Fibroblast of peridontal ligament (primary cell): Measurements from ENCODE around the gene B4GALT1.
"Not testable (repeated sequence)": the region's sequence is repeated elsewhere in the genome, so short reads cannot be mapped to it uniquely, and the experiment has no call there.

Source experiments
- DNase-seq: peaks from one replicate; pipeline ENCODE4 v3.0.0-alpha.2; 2010; ENCODE audit errors: extremely low read depth

The B4GALT1 gene

DNA sequence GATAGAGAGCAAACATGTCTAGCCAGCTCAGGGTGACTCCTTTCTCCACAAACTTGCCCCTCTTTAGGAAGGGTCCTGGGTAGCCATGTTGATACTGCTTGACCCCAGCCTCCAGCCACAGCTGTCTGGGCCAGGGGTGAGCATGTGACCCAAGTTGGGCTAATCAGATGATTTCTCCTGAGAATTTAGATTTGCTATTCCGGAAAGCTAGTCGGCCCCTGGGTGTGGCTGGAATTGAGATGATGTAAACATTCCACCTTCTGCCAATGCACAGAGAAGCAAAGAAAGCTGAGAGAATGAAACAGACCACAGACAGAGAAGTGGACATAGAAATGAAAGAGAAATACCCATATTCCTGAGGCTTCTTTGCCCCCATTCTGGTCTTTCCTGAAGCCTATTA lies 17.8 kb upstream of the B4GALT1 start:
- peak; percentile 76 for DNase-seq

DNA sequence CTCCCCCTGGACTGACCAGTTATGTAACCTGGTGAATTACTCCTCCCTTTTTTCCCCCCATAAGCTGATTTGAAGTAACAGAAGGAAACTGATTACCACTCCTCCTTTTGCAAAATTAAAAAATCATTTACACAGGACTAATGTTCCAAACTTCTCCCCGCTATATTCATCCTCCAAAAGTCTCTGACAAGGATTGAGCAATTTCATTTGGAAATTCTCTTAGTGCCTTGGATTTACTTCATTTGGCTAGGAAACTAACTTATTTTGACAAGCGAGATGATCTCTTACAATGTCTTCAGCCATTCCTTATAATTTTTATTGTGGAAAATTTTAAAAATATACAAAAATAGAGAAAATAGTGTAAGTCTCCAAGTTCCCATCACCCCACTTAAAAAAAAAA lies 15.4 kb upstream of the B4GALT1 start:
- no peak for DNase-seq

DNA sequence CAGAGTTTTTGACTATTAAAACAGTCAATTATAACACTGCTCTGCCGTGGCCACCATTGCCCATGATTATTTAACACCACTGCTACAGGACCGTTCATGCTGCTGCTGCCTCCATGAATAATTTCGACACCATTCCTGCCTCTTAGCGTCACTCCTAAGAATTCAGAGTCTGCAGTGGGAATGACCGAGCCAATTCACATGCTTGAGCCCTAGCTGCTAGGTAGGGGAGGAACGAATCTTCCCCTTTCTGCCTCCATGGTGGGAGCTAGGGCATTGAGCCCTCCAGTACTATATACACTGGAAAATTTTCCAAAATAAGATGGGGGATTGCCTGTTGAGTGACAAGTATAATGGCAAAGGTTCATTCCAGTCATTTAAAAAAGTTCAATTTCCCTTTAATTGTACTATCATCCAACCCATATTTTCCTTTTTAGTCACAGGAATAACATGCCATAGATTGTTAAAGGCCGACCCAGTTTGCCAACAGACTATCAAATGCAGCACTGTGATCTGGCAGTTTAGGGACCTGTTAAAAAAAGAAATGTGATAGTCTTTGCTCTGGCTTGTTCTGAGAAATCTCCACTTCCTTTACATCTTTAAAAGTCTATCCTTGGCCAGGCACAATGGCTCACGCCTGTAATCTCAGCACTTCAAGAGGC lies 13.5 kb upstream of the B4GALT1 start:
- DNase-seq, result peak; percentile 81

DNA sequence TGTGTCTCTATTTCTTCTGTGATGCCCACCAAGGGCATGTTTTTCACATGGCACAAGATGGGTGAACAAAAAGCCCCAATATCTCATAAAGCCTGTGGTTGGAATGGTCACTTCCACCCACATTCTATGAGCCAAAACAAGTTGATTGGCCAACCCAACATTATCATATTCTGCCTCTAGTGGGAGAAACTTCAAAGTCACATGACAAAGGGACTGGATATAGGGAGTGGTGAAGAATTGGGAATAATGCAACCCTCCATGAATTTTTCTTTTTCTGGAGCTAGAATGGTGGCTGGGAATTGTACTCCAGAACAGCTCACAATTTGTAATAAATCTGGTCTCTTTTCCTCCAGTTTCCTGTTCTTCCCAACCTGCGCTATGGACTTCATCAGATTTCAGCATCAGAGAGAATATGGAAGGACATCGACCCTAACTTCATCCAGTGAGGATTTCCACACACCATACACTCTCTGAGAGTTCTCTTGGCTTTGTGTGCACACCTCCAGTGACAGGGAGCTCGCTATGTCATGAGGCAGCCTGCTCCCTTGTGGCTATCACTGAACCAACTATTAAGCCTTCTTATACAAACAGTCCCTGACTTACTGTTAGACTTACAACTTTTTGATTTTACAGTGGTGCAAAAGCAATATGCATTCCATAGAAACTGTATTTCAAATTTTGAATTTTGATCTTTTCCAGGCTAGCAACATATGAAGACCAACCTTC lies 12.0 kb upstream of the B4GALT1 start:
- no peak for DNase-seq

DNA sequence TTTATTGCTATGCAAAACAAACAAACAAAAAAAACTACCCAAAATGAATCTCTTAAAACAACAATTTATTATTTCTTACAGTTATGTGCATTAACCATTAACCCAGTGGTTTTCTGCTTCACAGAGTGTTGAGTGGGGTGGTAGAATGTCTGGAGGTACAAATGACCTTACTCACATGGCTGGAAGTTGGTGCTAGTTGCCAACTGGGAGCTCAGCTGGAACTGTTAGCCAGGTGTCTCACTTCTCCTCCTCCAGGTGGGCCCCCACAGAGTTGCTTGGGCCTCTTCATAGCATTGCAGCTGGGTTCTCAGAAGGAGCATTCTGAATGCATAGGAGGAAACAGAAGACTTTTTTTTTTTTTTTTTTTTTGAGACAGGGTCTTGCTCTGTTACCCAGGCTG lies 10.5 kb upstream of the B4GALT1 start:
- no peak for DNase-seq

DNA sequence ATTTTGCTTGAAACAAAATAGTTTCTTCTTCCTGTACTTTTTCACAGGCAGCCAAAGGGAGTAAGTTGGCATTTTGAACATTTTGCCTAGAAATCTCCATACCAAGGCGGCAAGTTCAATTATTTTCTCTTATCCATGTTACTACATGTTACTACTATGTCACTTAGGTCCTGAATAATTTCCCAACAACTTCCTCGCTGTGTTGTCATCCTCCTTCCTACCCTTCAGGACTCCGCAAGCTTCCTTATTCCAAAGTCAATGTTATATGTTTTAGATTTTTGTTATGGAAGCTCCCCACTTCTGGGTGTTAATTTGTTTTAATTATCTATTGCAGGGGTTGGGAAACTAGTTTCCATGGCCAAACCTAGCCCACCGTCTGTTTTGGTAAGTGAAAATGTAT lies 9.9 kb upstream of the B4GALT1 start:
- DNase-seq, result no peak

DNA sequence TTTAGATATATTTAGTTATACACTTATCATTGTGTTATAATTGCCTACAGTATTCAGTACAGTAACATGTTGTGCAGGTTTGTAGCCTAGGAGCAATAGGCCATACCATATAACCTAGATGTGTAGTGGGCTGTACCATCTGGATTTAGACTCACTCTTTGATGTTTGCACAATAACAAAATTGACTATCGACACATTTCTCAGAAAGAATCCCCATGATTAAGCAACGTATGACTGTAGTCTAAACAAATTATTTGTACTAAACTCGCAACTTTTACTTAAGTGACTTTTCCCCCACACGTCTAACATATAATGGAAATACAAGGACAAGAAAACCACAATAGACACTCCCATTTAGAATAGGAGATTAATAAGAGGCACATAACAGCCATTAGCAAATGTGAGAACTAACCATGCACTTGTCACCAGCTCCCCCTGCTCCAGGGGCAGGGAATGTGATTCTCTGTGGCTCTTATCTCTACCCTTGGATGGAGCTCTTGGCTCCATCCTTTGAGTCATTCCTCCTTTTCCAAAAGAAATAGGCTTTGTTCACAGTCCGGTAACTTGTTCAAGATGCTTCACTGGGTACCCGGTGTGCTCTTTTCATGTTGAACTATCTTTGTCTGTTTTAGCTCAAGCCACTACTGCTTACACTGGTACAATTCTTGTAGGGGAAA lies 8.7 kb upstream of the B4GALT1 start:
- DNase-seq, result no peak

DNA sequence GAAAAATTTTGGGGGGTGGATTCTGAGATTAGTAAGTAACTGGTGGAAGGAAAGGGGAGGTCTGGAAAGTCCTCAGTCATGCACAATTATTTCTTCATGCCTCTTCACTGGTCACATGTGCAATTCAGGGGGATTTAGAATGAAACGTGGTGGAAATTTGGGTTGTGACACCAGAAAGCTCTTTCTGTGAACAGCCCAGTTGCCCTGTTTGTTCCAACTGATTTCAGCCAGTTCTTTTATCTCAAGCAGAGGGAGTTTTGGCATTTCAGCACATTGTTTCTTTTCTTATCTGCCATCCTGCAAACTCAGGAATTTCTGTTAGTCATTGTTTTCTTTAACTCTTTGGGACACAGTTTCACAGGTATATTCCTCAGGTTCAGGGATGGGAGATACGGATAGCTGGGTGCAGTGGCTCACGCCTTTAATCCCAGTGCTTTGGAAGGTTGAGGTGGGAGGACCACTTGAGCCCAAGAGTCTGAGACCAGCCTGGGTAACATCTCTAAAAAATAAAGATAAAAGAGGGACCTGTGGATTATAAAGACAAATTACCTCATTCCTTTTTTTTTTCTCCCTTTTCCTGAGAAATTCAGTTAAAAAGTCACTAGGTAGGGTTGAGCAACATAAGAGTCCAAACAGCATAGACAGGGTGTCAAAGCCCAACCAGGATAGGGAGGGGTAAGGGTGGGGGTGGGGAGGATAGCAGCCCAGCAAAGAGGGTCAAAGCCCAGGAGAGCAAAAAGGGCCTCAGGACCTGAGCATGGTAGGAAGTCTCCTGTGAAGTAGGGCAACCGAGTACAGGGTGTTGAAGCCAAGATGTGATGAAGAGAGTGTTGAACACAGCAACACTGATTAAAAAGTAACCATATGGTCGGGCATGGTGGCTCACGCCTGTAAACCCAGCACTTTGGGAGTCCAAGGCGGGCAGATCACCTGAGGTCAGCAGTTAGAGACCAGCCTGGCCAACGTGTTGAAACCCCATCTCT lies 5.4 kb upstream of the B4GALT1 start:
- DNase-seq, result no peak

DNA sequence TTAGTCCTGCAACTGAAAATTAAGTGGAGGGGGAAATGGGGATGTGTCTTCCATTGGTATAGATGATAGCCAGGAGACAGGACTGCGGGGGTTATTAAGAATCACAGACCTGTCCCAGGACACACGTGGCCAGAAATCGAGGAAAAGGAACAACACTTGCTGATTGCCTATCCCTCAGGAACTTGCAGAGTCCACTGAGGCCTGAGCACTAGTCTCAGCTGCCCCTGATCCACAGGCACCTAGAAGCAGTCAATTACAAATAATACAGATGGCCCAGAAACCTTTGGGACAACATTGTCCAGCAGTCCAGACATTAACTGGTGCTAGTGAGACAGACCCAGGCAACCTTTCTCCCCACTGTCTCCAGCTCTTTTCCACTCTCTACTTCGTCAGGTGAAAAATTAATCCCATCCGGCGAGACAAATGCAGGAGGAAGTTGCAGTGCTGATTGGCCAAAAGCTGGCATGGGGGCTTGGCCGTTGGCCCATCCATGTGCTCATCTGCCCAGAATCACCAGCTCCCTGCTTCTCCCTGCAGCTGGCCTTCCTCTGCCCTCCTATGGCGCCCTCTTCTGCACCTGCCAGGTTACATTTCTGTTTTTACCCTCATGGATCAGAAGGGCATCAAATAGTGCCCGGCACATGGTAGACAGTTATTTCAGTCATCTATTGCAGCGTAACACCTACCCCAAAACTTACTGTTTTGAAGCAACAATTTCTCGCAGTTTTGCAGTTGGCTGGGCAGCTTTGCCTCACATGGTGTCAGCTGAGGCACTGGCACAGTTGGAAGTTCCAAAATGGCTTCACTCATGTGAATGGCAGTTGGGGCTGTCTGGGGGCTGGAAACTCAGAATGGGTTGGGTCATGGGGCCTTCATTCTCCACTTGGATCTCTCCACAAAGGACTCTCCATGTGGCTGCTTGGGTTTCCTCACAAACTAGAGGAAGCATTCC lies 3.6 kb upstream of the B4GALT1 start:
- DNase-seq, result no peak

DNA sequence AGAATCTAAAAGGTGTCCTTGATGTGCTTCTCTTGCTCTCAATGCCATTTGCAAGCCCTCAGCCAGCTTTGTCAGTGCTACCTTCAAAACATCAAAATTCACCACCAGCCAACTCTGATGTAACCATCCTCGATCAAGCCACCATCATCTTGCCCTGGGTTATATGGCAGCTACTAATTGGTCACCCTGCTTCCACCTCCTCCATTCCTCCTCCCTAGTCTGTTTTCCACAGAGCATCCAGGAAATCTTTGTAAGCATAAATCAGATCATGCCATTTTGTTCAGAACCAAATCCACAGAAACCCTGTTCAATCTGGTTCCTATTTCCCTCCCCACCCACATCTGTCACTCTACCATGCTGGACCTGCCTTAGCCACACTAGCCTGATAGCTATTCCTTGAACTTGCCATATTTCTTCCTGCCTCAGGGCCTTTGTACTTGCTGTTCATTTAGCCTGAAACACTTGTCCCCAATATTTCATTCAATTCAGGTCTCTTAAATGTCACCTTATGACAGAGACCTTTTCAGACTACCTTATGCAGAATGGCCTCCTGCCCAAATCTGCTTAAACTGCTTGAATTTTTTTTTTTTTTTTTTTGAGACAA lies 1.9 kb upstream of the B4GALT1 start:
- DNase-seq, result no peak

DNA sequence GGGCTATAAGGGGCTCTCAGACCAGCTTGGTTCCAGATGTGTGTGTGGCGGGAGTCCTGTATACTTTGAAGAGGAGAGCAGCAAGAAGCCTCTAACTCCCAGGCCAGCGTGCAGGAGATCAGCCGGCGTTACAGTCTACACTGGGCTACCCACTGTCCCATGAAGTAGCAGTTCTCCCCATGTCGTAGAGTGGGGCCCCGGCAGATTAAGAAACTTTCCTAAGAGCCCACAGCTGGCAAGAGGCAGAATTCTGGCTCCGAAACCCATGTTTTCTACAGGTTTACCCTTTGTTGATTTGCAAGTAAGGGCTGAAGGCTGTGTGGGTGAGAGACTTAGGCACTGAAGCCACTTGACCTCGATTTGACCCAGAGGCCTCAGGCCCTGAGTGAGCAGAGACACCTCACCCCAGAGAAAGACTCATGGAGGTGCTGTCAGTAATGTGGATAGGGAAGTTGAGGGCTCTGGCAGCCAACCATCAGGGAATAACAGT lies 881 bp upstream of the B4GALT1 start:
- no peak for DNase-seq

DNA sequence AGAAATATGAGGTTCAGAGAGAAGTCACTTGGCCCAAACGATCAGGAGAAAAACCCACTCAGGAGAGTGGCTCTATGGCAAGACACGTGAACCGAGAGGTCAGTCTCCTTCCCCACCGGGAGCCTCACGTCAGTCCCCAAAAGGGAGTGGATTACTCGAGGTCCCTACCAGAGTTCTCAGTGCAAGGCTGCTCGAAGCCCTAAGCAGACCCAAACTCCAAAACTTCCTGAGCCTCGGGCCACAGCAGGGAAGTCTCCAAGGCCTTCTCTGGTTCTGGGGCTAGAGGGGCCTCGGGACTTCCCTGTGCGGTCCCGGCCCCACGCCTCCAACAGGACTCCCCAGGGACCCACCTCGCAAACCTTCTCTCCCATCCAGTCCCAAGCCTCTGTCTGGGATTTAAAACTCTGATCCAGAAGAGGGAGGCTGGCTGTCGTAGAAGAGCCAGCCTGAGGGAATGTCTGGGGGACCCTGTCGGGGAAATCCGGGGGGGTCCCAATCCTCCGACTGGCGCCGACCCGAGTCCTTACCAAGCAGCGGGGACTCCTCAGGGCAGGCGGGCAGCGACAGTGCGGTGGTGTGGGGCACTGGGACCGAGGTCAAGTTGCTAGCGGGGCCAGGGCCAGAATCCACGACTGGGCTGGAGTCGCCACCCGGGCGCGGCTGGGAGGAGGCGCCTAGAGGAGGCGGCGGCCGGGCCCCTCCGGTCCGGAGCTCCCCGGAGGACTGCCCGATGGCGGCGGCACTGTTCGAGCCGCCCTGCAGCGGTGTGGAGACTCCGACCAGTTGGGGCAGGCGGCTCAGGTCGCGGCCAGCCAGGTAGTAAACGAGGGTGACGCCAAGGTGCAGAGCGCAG lies 679 bp downstream of the B4GALT1 start:
- DNase-seq, result no peak

DNA sequence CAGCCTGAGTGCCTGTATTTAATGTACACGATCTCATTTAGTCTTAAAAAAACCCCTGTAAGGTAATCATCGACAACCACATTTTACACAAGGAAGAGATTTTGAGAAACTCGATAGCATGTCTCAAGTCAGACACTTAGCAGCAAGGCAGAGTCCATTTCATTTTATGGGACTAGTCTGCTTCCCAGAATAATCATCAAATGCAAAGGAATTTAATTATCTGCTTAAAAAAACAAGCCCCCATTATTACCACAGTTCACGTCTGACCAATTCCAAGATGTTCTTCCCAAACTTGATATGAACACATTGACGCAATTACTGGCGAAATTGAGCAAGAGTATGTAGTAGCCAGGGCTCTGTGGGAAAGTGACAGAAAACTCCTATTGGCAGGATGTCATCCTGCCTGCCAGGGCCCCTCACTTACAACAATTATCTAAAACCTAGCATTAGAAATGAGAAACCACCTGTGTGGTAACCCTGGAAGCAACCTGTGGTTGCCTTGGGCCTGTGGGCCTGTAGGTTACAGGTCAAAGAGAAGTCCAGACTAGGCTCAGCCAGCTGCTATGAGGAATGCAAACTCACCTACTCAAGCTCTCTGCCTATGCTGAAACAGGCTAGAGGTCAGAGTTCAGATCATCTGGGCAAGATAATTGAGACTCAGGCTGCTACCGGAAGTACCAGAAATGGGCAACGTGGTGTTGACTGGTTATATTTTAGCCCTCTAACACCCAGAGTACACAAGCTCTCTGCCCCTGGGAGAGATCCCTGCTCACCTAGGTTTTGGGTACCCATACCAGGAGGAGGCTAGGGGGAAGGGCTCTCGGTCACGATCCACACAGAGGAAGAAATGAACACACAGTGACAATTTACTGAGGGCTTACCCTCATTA lies 1.6 kb downstream of the B4GALT1 start:
- peak; percentile 96 for DNase-seq

DNA sequence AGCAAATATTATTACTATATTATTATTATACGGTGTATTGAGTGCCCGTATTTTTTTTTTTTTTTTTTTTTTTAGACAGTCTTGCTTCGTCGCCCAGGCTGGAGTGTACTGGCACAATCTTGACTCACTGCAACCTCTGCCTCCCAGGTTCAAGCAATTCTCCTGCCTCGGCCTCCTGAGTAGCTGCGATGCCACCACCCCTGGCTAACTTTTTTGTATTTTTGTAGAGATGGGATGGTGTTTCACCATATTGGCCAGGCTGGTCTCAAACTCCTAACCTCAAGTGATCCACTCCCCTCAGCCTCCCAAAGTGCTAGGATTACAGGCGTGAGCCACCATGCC lies 2.2 kb downstream of the B4GALT1 start:
- not testable (repeated sequence) for DNase-seq

DNA sequence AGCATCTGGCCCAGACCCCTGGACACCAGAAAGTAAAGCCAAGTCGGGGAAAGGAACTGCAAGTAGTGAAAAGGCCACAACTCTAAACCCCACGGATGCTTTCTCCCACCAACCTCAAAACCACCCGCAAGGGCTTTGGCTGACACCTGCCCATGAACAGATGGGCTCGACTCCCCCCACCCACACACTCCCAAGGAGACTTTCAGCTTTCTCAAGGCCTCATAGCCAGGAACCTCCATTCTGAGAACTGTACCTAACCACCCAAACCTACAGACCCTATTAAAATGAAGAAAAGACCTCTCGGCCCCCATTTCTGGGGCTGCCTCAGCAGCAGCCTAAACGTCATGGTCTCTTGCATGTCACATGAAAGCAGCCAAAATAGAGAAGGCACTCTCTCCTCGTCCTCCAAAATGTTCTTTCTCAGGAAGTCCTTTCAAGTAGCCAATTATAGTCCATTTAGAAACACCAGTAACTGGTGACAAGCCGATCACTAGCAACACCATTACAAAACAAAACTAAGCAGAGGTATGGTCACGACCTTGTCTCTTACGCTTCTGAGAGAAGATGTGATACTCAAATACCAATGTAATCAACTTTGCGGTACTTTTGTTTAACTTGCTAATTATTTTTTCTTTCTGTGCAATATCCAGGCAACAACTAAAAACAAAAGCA lies 2.9 kb downstream of the B4GALT1 start:
- DNase-seq, result peak; percentile 56

DNA sequence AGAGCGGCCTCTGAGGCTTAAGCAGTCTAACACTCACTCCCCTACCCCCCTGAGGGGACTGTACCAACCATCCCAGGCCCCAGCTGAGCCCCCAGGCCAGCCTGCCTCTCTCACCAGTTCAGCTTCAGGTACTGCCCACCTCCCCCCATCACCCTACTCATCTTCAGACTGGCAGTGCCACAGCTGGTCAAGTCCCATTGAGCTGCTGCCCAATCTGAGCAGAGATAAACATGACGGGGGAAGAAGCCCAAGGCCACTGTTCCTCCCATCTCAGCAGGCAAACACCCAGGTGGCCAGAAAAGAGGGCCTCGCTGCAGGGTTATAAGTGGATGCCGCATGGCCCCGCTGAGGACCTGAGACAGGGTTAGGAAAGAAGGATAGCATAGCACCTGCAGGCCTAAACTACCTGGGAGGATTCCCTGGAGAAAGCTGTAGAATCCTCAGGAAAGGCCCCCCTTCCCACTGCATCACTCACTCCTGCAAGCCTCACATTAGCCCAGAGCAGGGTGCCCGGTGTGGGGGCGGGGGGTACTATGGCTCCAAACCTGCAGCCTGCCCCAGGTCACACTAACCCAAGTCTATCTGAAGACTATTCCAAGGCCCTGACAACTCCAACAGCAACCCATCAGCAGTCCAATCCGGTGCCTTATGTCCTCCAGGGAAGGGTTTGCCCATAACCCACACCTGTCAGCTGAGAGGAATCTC lies 3.6 kb downstream of the B4GALT1 start:
- DNase-seq, result no peak

DNA sequence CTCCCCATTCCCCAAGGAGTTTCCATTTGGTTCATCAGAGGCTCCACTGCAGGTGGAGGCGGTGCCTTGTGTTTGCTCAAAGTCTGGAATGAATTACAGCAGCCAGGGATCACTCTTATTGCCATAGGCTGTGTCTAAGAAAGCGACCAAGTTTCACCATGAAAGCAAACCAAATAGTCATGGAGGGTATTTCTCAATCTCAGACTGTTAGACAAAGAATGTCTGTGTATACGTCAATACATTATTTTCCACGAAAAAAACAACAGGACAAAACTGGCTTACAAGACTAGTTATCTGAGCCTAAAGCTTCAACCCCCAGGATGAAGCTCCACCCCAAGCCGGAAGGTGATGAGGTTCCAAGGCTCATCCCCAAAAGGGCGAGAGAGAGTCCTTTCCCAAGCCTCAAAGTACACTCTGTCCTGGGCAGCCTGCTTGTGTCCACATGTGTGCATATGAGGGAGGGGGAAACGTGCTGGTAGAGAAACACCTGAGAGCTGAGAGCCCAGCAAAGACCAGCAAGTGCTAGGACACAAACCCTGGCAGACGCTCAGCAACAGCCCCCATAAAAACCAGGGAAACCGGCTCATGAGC lies 4.3 kb downstream of the B4GALT1 start:
- peak; percentile 95 for DNase-seq
